GM23338 (cell line): ENCODE results near the gene SPART.

Experiments
- CREB1 ChIP-seq: fragments of 250-450 bp; sonication (Bioruptor Pico); IDR thresholded peaks from 2 replicates; pipeline ENCODE4 v1.5.0; 2020; ENCODE audit warnings: low read depth, mild to moderate bottlenecking, moderate library complexity
- EZH2 ChIP-seq: fragments of 200-600 bp; sonication (generic); IDR thresholded peaks from one replicate; pipeline ENCODE4 v1.8.0; 2017; ENCODE audit warnings: antibody characterized with exemption, mild to moderate bottlenecking, low read depth; ENCODE audit not compliant: unreplicated experiment
- EZH2phosphoT487 ChIP-seq: fragments of 200-600 bp; sonication (generic); IDR thresholded peaks from one replicate; pipeline ENCODE4 v1.8.1; 2018; ENCODE audit warnings: antibody characterized with exemption; ENCODE audit not compliant: unreplicated experiment
- JUNB ChIP-seq: IDR thresholded peaks from one replicate; pipeline ENCODE4 v1.6.1; 2016; ENCODE audit warnings: antibody characterized with exemption; ENCODE audit not compliant: unreplicated experiment
- NANOG ChIP-seq: IDR thresholded peaks from 2 replicates; pipeline ENCODE4 v1.6.1; 2016; ENCODE audit warnings: antibody characterized with exemption, borderline replicate concordance
- POLR2AphosphoS5 ChIP-seq: IDR thresholded peaks from 2 replicates; pipeline ENCODE4 v1.6.1; 2016; ENCODE audit warnings: antibody characterized with exemption, low read depth
- STAT1 ChIP-seq: IDR thresholded peaks from one replicate; pipeline ENCODE4 v1.6.1; 2016; ENCODE audit warnings: antibody characterized with exemption; ENCODE audit not compliant: unreplicated experiment
- ZNF114 ChIP-seq: fragments of 250-450 bp; sonication (Bioruptor Pico); IDR thresholded peaks from 2 replicates; pipeline ENCODE4 v1.5.0; 2020; ENCODE audit warnings: mild to moderate bottlenecking, moderate library complexity
- ZNF331 ChIP-seq: fragments of 250-450 bp; sonication (Bioruptor Pico); IDR thresholded peaks from 2 replicates; pipeline ENCODE4 v1.5.0; 2020; ENCODE audit warnings: low read depth, mild to moderate bottlenecking, moderate library complexity
- TF ChIP-seq, protein P1 (sequence below), 2 experiments: fragments of 200-600 bp in 1 of 2; sonication (generic) in 1 of 2; conservative IDR thresholded peaks; 2 replicates each; pipeline versions ENCODE4 v1.5.1 to v1.6.1; 2016 to 2017; ENCODE audit warnings: antibody characterized with exemption in 2 of 2, low read depth in 2 of 2, mild to moderate bottlenecking in 2 of 2, moderate library complexity in 1 of 2
- TF ChIP-seq, protein P2 (sequence below): IDR thresholded peaks from one replicate; pipeline ENCODE4 v1.6.1; 2018; ENCODE audit warnings: antibody characterized with exemption; ENCODE audit not compliant: unreplicated experiment
- TF ChIP-seq, protein P3 (sequence below): IDR thresholded peaks from 2 replicates; pipeline ENCODE4 v1.6.1; 2016; ENCODE audit warnings: antibody characterized with exemption

DNA sequence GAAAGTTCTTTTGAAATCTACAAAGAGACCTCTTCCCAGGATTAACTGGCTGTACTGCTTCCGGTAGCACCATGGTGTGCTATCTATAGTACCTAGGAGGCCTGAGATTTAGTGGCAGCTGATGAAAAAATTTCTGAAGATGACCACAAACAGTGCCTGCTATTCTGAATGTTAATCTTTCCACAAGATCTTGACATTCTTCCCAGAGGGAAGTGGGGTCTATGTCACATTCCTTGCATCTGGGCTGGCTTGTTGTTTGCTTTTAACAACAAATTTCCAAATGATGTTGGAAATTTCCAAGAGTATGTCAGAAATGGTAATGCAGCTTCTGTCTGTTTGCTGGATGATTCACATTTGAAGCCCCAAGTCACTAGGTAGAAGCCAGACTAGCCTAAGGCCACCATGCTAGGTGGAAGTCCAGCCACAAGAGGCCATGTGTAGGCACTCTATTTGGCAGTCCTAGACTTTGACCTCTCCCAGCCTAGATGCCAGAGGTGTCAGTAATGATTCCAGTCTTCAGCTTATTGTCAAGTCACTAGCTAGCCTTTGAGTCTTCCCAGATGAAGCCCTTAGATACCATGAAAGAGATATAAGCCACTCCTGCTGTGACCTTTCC lies 22.1 kb downstream of the SPART start:
- TF ChIP-seq, protein P1, sequence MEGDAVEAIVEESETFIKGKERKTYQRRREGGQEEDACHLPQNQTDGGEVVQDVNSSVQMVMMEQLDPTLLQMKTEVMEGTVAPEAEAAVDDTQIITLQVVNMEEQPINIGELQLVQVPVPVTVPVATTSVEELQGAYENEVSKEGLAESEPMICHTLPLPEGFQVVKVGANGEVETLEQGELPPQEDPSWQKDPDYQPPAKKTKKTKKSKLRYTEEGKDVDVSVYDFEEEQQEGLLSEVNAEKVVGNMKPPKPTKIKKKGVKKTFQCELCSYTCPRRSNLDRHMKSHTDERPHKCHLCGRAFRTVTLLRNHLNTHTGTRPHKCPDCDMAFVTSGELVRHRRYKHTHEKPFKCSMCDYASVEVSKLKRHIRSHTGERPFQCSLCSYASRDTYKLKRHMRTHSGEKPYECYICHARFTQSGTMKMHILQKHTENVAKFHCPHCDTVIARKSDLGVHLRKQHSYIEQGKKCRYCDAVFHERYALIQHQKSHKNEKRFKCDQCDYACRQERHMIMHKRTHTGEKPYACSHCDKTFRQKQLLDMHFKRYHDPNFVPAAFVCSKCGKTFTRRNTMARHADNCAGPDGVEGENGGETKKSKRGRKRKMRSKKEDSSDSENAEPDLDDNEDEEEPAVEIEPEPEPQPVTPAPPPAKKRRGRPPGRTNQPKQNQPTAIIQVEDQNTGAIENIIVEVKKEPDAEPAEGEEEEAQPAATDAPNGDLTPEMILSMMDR (conservative IDR thresholded peaks at IDR 0.05; ENCODE audit: low read depth in 2 of 2): no peak
- TF ChIP-seq POLR2AphosphoS5 (no peak), STAT1 (no peak), JUNB (no peak), EZH2 (no peak), EZH2phosphoT487 (no peak), CREB1 (CRISPR knock-in tag) (no peak), ZNF114 (CRISPR knock-in tag) (no peak), NANOG (no peak), ZNF331 (CRISPR knock-in tag) (no peak)
- TF ChIP-seq, protein P2, sequence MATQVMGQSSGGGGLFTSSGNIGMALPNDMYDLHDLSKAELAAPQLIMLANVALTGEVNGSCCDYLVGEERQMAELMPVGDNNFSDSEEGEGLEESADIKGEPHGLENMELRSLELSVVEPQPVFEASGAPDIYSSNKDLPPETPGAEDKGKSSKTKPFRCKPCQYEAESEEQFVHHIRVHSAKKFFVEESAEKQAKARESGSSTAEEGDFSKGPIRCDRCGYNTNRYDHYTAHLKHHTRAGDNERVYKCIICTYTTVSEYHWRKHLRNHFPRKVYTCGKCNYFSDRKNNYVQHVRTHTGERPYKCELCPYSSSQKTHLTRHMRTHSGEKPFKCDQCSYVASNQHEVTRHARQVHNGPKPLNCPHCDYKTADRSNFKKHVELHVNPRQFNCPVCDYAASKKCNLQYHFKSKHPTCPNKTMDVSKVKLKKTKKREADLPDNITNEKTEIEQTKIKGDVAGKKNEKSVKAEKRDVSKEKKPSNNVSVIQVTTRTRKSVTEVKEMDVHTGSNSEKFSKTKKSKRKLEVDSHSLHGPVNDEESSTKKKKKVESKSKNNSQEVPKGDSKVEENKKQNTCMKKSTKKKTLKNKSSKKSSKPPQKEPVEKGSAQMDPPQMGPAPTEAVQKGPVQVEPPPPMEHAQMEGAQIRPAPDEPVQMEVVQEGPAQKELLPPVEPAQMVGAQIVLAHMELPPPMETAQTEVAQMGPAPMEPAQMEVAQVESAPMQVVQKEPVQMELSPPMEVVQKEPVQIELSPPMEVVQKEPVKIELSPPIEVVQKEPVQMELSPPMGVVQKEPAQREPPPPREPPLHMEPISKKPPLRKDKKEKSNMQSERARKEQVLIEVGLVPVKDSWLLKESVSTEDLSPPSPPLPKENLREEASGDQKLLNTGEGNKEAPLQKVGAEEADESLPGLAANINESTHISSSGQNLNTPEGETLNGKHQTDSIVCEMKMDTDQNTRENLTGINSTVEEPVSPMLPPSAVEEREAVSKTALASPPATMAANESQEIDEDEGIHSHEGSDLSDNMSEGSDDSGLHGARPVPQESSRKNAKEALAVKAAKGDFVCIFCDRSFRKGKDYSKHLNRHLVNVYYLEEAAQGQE: no peak
- TF ChIP-seq, protein P3, sequence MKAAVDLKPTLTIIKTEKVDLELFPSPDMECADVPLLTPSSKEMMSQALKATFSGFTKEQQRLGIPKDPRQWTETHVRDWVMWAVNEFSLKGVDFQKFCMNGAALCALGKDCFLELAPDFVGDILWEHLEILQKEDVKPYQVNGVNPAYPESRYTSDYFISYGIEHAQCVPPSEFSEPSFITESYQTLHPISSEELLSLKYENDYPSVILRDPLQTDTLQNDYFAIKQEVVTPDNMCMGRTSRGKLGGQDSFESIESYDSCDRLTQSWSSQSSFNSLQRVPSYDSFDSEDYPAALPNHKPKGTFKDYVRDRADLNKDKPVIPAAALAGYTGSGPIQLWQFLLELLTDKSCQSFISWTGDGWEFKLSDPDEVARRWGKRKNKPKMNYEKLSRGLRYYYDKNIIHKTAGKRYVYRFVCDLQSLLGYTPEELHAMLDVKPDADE: no peak
